HG03378 (cell line): ENCODE measurements around the gene CLEC2A.
A peak's percentile ranks its signal among the peaks of the same experiment; 100 is the strongest.
"Not testable (repeated sequence)": the region's sequence is repeated elsewhere in the genome, so short reads cannot be mapped to it uniquely, and the experiment has no call there.

Experiments
- ATAC-seq: cut with Tn5 transposase; IDR thresholded peaks from one replicate; pipeline ENCODE4 v1.9.1; 2021; ENCODE audit warnings: mild to moderate bottlenecking, moderate library complexity; ENCODE audit not compliant: unreplicated experiment

CLEC2A gene

GRCh38 chr12:9932270-9932669 is at the start of gene CLEC2A:
TSS of gene CLEC2A (minus strand) at chr12:9932370. CDS start at chr12:9932329, 41 bp downstream.
- ATAC-seq: no peak

GRCh38 chr12:9980126-9980525 is 48.0 kb upstream of the CLEC2A start:
- ATAC-seq: no peak

- no peak for ATAC-seq
These were observed 45.7 kb upstream of the CLEC2A start for GRCh38 chr12:9977916-9978315.

- not testable (repeated sequence) for ATAC-seq
These were observed 44.5 kb upstream of the CLEC2A start for GRCh38 chr12:9976626-9977025.

- ATAC-seq: no peak
These were observed 43.4 kb upstream of the CLEC2A start for GRCh38 chr12:9975614-9976013.

- not testable (repeated sequence) for ATAC-seq
These were observed 42.6 kb upstream of the CLEC2A start for GRCh38 chr12:9974731-9975130.

GRCh38 chr12:9973949-9974348 is 41.8 kb upstream of the CLEC2A start:
- no peak for ATAC-seq

- no peak for ATAC-seq
These were observed 39.0 kb upstream of the CLEC2A start, which contains the start of gene CLEC12A for GRCh38 chr12:9971181-9971580. TSS of gene CLEC12A (plus strand) at chr12:9971409. CDS start at chr12:9971597, 188 bp downstream.

GRCh38 chr12:9969673-9970072 is 37.5 kb upstream of the CLEC2A start:
- ATAC-seq: no peak

- no peak for ATAC-seq
These were observed 29.7 kb upstream of the CLEC2A start for GRCh38 chr12:9961901-9962300.

- ATAC-seq: no peak
These were observed 28.9 kb upstream of the CLEC2A start for GRCh38 chr12:9961106-9961505.

GRCh38 chr12:9960590-9960989 is 28.4 kb upstream of the CLEC2A start:
- ATAC-seq: no peak

- ATAC-seq: no peak
These were observed 25.7 kb upstream of the CLEC2A start for GRCh38 chr12:9957834-9958233.

GRCh38 chr12:9952954-9953729 is 21.0 kb upstream of the CLEC2A start:
- not testable (repeated sequence) for ATAC-seq

GRCh38 chr12:9951026-9951675 is 19.0 kb upstream of the CLEC2A start:
- no peak for ATAC-seq

GRCh38 chr12:9948606-9949296 is 16.6 kb upstream of the CLEC2A start:
- peak; percentile 94 for ATAC-seq

- ATAC-seq: no peak
These were observed 15.5 kb upstream of the CLEC2A start for GRCh38 chr12:9947674-9948073.

- no peak for ATAC-seq
These were observed 12.2 kb upstream of the CLEC2A start for GRCh38 chr12:9944391-9944790.

- ATAC-seq: no peak
These were observed 11.1 kb upstream of the CLEC2A start for GRCh38 chr12:9943240-9943639.

- no peak for ATAC-seq
These were observed 9.7 kb upstream of the CLEC2A start for GRCh38 chr12:9941838-9942237.

- no peak for ATAC-seq
These were observed 8.2 kb upstream of the CLEC2A start for GRCh38 chr12:9940375-9940774.

GRCh38 chr12:9936591-9936990 is 4.4 kb upstream of the CLEC2A start:
- no peak for ATAC-seq
